Activated CD8-positive, alpha-beta memory T cell treated with anti-CD3 and anti-CD28 coated beads, Interleukin-2, amount 50 U/mL, for 4 hours (primary cell): ENCODE results near the gene SLC7A8.

Source experiments
- DNase-seq: peaks from one replicate; pipeline ENCODE4 v3.0.0-alpha.2; 2020

Gene SLC7A8

DNA sequence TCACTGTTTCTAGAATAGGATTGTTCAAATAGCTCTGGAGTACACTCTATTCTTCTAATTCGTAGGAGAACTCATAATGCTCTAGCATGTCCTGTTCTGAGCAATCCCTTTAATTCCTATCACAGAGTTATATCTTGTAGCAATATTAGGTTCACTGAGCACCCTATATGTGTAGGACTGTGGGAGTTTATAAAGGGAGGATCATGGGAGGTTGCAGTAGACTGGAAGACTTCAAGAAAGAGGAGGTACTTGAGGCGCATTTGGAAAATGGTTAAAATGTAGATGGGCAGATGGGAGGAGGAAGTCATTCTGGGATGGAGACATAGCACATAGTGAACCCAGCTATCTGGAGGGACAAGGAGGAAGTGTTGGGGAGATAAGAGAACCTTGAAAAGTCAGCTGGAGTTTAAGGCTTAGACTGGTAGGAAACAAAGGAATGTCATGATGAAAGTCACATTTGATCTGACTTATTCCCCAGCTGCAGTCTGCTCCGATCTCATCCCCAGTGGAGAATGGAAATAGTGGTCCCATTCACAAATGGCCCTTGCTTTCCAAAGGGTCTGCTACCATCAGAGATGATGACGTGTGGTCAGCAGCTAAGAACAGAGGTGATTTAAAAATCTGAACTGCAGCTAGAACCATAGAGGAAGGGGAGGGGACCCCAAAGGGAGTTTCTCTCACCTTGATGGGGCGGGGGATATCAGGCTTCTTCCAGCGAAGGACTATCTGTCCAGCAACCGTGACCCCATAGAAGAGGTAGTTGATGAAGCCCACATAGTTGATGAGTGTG lies 54.3 kb downstream of the SLC7A8 start:
- DNase-seq, result no peak

DNA sequence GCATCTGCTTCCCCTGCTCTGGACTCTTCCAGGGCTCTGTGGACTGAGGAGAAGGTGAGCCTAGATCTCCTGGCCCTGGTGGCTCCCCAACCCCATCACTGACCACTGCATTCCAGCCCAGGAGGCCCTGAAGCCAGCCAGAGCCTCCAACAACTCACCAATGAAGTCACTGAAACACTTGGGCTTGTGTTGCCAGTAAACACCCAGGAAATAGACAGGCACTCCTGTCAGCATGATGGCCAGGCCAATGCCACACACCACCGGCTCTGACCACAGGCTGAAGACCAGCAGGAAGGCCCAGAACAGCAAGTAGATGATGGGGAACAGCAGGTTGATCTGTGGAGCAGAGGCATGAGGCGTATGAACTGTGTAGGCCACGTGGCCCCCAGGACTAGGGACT lies 55.6 kb downstream of the SLC7A8 start:
- DNase-seq, result no peak

DNA sequence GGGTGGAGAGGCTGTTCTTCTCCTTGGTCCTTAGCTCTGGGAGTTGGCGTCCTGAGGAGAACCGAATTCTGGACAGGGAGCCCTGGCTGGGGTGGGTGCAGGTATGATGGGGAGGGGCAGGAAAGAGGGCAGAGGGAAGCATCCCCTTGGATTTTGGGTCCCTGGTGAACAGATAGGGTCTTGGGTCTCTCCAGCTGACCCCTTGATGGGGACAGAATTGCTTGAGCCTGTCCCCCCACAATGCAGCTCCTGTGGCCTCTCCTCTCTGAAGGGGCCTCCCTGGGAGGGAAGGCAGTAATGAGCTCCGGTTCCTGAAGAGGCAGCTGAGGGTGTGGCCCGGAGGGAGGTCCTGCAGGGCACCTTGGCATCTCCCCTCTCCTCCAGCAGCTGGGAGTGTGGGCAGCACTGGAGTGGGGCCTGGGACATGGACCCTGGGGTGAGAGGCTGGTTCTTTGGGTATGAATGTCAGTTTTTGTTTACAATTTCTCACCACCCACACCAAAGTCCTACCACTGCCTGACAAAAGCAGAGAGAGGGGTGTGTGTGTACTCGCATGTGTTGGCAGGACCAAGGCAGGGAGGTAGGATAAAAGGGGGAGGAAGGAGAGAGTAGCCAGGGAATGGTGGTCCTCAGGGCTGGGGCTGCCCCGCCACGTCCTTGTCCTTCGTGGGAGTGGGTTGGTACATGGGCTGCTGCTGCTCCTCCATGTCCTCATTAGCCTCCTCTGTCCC lies 56.7 kb downstream of the SLC7A8 start:
- no peak for DNase-seq

DNA sequence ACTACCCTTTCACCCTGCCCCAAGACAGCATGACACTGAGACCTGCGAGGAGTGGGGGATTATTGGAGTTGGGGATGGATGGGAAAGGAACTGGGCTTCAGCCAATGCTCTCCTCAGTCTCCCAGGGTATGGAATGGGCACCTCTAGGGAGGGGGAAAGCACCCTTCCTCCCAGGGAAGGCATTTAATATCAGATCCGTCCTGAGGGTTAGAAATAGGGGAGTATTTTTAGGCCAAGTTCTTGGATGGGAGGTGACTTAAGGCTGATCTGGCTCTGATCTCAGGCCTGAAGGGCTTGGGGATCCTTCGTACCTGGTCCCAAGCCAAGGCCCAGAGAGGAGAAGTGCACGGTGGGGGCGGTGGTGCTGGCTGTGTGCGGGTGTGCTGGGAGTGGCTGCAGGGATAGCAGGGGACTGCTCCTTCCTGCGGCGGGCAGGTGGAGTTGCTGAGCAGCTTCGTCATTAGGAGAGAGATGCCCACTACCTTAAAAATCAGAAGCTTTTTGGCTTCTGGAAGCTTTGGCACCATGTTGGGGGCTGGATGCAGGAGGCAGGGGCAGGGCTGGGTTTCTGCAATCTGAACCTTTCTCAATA lies 57.4 kb downstream of the SLC7A8 start:
- no peak for DNase-seq

DNA sequence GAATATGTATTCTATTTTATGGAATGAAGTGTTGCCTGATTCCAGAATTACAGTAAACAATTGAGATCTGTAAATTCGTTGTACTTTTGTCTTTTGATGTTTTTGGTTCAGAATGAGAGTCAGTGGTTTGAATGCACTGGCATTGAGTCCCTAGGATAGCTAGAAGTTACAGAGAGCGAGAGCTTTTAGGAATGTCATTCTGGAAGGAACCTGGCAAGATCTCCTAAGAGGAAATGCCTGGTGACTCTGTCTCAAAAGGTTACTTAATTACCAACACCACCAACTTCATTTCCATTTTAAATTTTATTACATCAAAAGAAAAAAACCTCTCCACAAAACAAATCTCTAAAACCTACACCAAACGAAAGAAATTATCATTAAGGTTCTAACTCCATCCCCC lies 58.4 kb downstream of the SLC7A8 start:
- no peak for DNase-seq

DNA sequence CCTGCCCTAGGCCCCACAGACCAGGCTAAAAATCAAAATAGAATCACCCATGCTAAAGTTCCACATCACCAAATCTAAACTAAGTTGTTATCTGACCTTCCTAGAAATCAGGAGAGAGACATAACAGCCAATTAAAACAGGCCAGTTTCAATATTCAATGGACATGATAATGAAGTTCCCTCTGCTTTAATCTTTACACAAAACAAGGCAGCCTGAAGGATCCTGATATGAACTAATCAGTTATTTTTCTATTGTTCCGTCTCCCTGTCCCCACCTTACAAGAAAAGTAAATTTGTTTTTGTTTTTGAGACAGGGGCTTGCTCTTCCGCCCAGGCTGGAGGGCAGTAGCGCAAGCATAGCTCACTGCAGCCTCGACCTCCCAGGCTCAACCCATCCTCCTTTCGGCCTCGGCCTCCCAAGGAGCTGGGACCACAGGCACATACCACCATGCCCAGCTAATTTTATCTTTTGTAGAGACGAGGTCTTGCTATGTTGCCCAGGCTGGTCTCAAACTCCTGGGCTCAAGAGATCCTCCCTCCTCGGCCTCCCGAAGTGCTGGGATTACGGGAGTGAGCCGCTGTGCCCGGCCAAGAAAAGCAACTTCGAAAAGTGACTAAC lies 59.0 kb downstream of the SLC7A8 start:
- DNase-seq, result no peak

DNA sequence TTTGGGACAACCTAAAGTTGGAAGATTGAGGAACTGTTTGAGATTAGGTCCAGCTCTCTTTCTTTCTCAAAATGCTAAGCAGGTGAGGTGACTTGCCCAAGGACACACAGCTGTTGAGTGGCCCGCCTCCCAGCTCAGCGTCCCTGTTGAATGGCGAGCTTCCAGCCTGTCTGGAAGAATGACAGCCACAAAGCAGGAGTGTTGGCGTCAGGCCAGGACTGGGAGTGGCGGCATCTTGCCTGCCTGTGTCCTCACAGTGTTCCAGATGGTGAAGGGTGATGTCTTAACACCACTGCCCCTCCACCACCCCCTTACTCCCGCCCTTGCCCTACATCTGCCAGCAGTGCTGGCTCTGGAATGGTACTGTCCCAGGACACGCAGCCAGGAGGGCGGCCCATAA lies 60.0 kb downstream of the SLC7A8 start:
- no peak for DNase-seq

DNA sequence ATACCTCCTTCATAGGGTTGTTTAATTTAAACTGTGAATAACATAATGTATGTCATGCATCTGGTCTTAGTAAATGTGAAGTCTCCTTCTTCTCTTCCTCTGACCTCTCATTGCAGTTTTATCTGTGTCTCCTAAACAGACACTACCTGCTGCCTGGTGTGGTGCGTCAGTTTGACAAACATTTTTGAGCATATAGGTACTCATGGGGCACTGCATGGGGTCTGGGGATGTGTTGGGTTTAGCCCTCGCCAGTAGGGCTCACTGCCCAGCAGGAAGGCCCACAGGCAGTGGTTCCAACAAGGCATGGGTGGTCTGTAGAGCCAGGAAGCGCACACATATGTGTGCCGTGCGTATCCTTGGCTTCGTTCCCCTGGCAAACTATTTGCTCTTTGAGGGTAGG lies 61.4 kb downstream of the SLC7A8 start:
- DNase-seq, result no peak

DNA sequence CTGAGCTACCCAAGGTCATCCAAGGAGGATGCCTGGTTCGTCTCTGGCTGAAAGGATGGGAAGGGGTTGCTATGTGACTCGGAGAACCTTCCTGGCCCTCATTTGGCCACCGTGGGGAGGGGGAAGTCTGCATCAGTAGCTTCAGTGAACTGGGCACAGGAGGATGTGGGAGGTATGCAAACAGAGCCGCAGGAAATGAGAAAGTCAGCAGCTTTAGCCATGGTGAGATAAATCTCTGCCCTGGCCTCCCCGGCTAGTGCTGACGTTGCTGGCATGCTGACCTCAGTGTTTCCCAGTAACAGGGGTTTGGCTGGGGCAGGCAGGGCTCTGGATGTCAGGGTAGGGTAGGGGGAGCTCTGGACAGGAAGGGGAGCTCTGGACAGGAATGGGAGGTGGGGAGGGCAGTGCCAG lies 62.1 kb downstream of the SLC7A8 start:
- no peak for DNase-seq

DNA sequence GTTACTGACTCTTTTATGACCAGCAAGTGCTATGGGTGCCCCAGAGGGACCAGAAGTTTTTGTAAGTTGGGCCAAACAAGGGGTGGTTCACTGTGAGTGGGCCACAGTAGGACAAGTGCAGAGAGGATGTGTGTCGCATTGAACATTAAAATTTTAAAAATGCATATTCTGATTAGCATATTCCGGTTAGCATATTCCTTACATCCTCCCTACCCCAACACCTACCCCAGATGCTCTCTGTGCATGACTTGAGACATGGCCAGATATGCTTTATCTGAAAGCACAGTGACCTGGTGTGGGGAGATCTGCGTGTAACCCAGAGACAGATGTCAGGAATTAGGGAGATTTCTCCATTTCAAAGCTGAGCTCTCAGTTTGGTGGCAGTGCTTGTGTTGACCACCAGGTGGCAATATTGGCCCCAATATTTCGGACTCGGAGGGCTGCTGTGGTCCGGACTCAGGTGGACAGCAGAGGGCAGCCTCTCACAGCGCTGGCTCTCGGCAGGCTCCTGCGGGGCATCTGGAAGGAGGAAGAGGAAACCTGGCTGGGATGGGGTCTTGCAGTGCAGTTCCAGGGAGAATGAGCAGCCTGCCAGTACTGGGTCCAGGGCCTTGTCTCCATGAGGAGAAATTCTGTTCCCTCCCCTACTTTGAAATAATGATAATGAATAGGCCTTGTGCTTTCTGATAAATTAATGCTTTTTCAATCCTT lies 62.8 kb downstream of the SLC7A8 start:
- peak; percentile 74 for DNase-seq

DNA sequence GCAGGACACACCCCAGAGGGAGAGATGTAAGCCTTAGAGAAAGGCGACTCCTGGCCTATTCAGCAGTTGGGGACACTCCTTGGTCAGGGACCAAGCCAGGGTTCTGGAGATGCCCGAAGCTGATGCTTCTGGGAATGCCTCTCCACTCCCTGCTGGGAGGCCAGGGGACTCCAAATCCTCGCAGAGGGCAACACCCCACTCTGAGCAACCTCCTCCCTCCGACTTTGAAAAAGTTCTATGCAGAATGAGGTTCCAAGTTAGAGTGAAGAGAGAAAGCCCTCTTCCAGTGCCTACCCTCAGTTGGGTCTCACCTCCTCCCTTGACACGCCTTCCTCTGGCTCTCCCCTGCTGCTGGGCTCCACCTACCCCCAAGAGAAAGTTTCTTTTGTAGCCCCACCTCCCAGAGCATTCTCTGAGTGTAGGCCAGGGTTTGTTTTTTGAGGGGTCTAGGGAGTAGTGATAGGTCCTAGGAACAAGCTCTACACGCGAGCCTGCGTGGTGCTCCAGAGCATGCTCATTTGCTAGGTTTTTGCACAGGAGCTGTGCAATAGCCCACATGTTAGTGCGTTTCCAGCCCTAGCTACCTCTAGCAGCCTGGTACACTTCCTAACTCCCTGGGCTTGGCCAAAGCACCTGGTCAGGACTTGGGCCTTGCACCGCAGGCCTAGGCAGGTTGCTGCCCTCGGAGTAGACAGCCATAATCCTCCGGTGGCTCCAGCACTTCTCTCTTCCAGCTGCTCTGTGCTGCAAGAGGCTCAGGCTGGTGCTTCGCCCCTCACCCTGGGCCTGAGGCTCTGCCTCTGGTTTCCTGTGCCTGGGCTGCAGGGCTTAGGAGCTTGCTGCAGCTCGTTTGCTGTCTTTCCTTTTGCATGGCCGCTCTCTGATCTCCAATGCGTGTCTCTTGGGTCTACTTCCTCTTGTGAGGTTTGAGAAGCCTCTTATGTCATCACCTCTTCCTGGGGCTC lies 63.8 kb downstream of the SLC7A8 start:
- DNase-seq, result no peak

DNA sequence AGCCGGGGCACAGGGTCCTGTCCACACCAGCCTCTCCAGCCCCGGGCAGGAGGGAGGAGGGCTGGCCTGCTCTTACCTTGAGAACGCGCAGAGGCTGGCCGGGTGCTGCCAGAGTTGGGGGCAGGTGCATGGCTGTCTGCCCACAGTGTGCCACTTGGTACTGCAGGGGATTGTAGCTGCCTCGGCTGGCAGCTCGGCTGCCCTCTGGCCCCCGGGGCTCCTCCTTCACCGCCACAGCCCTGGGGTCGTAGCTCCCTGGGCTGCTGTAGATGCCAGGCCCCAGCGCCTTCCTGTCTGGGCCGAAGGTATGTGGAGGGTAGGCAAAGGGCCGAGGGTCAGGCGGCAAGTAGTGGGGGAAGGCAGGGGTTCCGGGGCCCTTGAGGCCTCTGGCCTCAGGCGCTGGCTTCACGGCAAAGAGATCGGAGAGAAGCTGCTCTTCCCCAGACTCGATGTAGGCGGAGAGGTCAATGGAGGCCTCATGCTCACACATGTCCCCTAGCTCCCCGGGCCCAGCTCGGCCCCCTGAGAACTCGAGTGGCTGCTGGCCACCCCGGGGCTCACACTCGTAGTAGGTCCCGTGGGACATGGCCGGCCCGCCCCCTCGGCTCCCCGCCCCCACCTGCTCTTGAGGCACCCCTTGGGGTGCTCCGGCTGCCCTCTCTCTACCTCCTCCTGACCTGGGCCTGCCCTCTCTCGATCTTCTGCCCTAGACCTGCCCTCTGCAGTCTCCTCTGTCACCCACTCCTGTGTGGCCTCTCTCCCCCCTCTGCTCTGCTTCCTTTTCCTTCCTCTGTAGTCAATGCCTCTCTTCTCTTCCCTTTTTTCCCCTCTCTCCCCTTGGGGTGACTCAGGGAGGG lies 64.7 kb downstream of the SLC7A8 start, which contains the start of gene CEBPE:
CEBPE (minus strand) TSS at position 750 of the 857 bp plus-strand sequence; CDS start at position 586, 164 bp downstream.
- no peak for DNase-seq

DNA sequence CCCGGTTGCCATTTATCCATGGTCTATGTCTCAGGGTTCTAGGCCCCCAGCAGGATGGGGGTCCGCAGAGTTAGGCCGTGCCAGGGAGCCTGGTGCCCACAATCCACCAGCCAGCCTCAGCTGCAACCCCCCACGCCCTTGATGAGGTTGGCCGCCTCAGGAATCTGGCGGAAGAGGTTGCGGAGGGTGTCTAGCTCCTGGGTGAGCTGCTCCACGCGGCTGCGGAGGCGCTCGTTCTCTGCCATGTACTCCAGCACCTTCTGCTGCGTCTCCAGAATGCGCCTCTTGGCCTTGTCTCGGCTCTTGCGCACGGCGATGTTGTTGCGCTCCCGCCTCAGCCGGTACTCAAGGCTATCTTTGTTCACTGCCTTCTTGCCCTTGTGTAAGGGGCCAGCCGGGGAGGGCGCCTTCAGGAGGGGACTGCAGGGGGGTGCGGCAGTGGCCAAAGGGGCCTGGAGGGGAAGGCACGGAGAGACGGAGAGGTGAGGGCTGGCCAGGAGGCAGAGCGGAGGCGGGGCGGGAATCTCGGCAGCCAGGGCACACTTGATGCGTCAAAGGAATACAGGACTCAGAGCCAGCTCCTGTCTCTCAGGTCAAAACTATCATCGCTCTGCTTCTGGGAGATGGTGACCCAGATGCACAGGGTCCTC lies 66.0 kb downstream of the SLC7A8 start:
- no peak for DNase-seq

DNA sequence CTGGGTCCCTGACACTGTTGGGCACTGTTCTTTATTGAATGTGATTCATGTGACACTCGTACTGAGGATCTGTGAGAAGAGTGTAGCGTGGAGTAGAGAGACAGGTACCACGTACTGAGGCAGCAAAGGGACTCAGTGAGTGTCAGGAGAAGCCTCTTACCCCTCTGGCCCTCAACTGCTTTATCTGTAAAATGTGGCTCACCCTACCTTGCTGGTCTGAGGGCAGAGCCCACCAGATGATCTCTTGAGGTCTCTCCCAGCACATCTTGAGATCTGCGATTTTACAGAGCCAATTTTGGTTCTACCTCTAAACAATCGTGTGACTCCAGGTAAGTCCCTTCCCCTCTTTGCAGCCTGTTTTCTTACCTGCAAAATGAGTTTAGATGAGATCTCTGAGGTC lies 67.5 kb downstream of the SLC7A8 start:
- DNase-seq, result no peak

DNA sequence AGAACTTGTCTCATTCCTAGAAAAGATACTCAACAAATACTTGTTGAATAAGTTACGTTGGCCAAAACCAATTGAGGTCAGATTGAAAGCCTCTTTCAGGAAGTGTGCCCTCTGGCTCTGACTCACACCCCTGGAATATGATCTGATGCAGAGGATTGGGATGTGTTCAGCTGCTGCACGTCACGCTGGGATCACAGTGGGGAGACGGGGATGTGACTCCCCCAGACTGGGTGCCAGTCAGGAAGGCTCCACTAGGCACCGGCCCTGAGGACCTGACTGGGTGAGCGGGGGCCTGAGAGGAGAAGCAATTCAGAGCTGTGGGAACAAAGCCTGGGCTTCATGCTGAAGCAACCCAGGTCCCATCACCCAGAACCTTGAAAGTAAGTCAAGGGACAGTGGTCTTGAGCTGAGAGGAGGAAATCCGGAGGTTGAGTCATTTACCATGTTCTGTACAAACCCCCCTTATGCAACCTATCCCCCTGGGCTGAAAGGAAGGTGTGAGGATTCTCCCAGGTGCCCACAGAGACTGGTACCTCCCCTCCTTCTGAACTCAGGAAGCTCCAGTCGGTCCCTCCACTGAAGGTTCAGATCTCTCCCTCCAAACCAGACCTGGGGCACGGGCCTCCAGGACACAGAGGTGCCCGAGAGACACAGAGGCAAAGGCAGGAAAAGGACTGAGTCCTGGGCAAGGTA lies 68.3 kb downstream of the SLC7A8 start:
- no peak for DNase-seq

DNA sequence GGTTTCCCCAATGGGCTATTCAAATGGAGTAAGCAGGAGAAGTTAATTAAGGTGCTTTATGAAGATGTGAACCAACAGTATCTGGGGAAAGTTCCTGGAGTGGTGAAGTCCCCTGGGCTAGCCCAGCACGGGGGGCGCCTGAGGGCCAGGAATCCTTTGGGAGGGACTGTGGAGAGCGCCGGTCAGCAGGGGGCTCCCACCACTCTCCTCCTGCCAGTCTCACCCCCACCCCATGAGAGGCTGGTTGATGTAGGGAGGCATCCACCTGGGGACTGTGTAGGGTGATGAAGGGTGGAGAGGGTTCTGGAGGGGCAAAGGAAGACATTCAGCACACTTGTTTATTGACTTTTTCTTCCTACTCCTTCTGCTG lies 68.8 kb downstream of the SLC7A8 start:
- DNase-seq, result no peak

DNA sequence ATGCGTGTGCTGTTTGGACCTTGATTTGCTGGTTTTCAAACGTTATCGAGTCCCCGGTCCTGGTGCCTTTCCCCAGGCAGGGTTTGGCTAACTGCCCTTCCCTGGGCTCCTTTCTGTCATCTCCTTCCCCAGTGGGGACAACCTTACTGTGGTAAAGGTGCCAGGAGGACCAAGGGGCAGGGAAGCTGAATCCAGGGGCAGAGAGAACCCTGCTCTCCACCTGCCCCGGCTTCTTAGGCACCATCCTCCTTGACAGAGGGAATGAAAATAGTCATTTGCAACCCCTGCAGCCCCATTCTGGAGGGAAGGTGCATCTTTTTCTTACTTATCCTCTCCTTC lies 69.4 kb downstream of the SLC7A8 start:
- DNase-seq, result no peak

DNA sequence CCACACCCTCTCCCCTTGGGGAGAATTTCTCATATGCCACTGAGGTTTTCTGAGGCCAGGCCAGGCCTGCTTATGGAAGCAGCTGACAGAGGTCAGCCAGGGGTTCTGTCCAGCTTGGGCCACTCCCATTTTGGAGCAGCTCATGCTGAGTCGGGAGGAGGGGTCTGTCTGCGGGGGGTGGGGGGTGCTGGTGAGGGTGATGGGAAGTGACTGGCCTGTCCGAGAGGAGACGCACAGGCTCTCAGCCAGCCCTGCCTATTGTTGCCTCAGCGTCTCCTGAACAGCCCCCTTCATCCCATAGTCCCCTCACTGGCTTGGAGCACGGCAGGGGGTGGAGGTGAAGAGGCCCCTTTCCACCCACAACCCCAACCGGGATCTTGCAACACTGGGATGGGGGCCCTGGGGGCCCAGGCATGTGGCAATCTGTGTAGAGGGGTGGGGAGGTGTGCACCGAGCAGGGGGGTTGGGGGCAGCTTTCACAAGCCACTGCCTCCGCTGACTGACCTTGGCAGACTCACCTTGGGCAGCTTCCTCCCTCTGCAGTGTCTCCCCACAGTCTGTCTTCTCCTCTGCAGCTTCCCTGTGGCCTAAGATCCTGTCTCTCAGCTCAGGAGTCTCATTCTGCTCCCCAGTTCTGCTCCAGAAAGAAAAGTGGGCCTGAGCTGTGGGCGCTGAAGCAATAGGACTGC lies 69.9 kb downstream of the SLC7A8 start:
- no peak for DNase-seq
